ACC112 (cell line): ENCODE results near the gene CAVIN3.

Experiments used
- H2AFZ ChIP-seq: fragments of 200-600 bp; sonication (generic); one replicate; pipeline ENCODE4 v1.6.0; 2017; ENCODE audit warnings: antibody characterized with exemption, low read length; ENCODE audit not compliant: unreplicated experiment
- H3K27ac ChIP-seq: fragments of 200-600 bp; sonication (generic); 2 replicates; pipeline ENCODE4 v1.5.1; 2014; ENCODE audit warnings: low read depth, mild to moderate bottlenecking, antibody characterized with exemption, low read length, moderate library complexity
- H3K27me3 ChIP-seq: fragments of 200-600 bp; sonication (generic); 2 replicates; pipeline ENCODE4 v1.6.1; 2014; ENCODE audit warnings: mild to moderate bottlenecking, antibody characterized with exemption, low read length, moderate library complexity, mixed read lengths; ENCODE audit not compliant: insufficient read depth
- H3K36me3 ChIP-seq: fragments of 200-600 bp; sonication (generic); 2 replicates; pipeline ENCODE4 v1.6.1; 2016; ENCODE audit warnings: mild to moderate bottlenecking, antibody characterized with exemption, low read length, moderate library complexity, mixed read lengths; ENCODE audit not compliant: insufficient read depth
- H3K4me1 ChIP-seq: fragments of 200-600 bp; sonication (generic); one replicate; pipeline ENCODE4 v1.6.1; 2016; ENCODE audit warnings: low read length, mixed read lengths; ENCODE audit not compliant: insufficient read depth, unreplicated experiment, control insufficient read depth
- H3K4me3 ChIP-seq: fragments of 200-600 bp; sonication (generic); 2 replicates; pipeline ENCODE4 v1.5.1; 2014; ENCODE audit warnings: mild to moderate bottlenecking, low read depth, low read length
- H3K79me2 ChIP-seq: fragments of 200-600 bp; sonication (generic); one replicate; pipeline ENCODE4 v1.6.0; 2016; ENCODE audit warnings: low read length; ENCODE audit not compliant: control insufficient read depth, unreplicated experiment, insufficient read depth

Gene CAVIN3

GRCh38 chr11:6351782-6352382 is 31.6 kb upstream of the CAVIN3 start:
- Histone ChIP-seq H3K4me1 (peaks cover 13% of the 10 kb centered on the region), H3K4me3 (no peak overlapping the region)

GRCh38 chr11:6350486-6350885 is 30.2 kb upstream of the CAVIN3 start:
- Histone ChIP-seq H2AFZ (no peak overlapping the region), H3K36me3 (no peaks in the 10 kb centered on the region), H3K4me1 (peaks cover 7% of the 10 kb centered on the region), H3K79me2 (no peaks in the 10 kb centered on the region), H3K4me3 (no peak overlapping the region), H3K27me3 (no peaks in the 10 kb centered on the region), H3K27ac (no peak overlapping the region)

More at GRCh38 chr11:6351782-6352382, 31.6 kb upstream of the CAVIN3 start:
- Histone ChIP-seq H3K27me3 (no peaks in the 10 kb centered on the region), H2AFZ (no peak overlapping the region), H3K27ac (no peak overlapping the region), H3K79me2 (no peaks in the 10 kb centered on the region), H3K36me3 (no peaks in the 10 kb centered on the region)

GRCh38 chr11:6350043-6350442 is 29.7 kb upstream of the CAVIN3 start:
- no peak overlapping the region for H3K27ac ChIP-seq
- H2AFZ ChIP-seq, result no peak overlapping the region
- no peaks in the 10 kb centered on the region for H3K27me3 ChIP-seq
- H3K4me3 ChIP-seq, result no peak overlapping the region
- no peaks in the 10 kb centered on the region for H3K36me3 ChIP-seq
- no peaks in the 10 kb centered on the region for H3K79me2 ChIP-seq
- H3K4me1 ChIP-seq, result peaks cover 4% of the 10 kb centered on the region

- Histone ChIP-seq H2AFZ (no peak overlapping the region), H3K4me3 (no peak overlapping the region), H3K4me1 (no peaks in the 10 kb centered on the region), H3K36me3 (no peaks in the 10 kb centered on the region), H3K27ac (no peak overlapping the region), H3K27me3 (no peaks in the 10 kb centered on the region), H3K79me2 (no peaks in the 10 kb centered on the region)
These were observed 25.1 kb upstream of the CAVIN3 start for GRCh38 chr11:6345366-6345765.

GRCh38 chr11:6336293-6336692 is 16.0 kb upstream of the CAVIN3 start:
- no peak overlapping the region for H3K27ac ChIP-seq
- H3K79me2 ChIP-seq, result no peaks in the 10 kb centered on the region
- H3K36me3 ChIP-seq, result no peaks in the 10 kb centered on the region
- H3K4me3 ChIP-seq, result no peak overlapping the region
- H3K27me3 ChIP-seq, result no peaks in the 10 kb centered on the region
- H3K4me1 ChIP-seq, result no peaks in the 10 kb centered on the region
- H2AFZ ChIP-seq, result no peak overlapping the region

- Histone ChIP-seq H3K4me3 (no peak overlapping the region), H3K36me3 (no peaks in the 10 kb centered on the region), H2AFZ (no peak overlapping the region)
These were observed 14.5 kb upstream of the CAVIN3 start for GRCh38 chr11:6334806-6335205.

GRCh38 chr11:6333095-6333494 is 12.8 kb upstream of the CAVIN3 start:
- Histone ChIP-seq H3K27ac (no peak overlapping the region), H3K27me3 (no peaks in the 10 kb centered on the region), H3K4me3 (no peak overlapping the region), H3K36me3 (no peaks in the 10 kb centered on the region), H3K79me2 (no peaks in the 10 kb centered on the region), H2AFZ (no peak overlapping the region), H3K4me1 (no peaks in the 10 kb centered on the region)

More at GRCh38 chr11:6334806-6335205, 14.5 kb upstream of the CAVIN3 start:
- H3K79me2 ChIP-seq, result no peaks in the 10 kb centered on the region
- no peaks in the 10 kb centered on the region for H3K27me3 ChIP-seq
- no peaks in the 10 kb centered on the region for H3K4me1 ChIP-seq
- H3K27ac ChIP-seq, result no peak overlapping the region

GRCh38 chr11:6332066-6332465 is 11.8 kb upstream of the CAVIN3 start:
- H3K4me3 ChIP-seq, result no peak overlapping the region
- H3K27ac ChIP-seq, result no peak overlapping the region
- no peak overlapping the region for H2AFZ ChIP-seq
- no peaks in the 10 kb centered on the region for H3K36me3 ChIP-seq
- H3K79me2 ChIP-seq, result no peaks in the 10 kb centered on the region
- H3K27me3 ChIP-seq, result no peaks in the 10 kb centered on the region
- no peaks in the 10 kb centered on the region for H3K4me1 ChIP-seq

GRCh38 chr11:6328321-6328720 is 8.0 kb upstream of the CAVIN3 start:
- Histone ChIP-seq H3K27ac (no peak overlapping the region), H3K27me3 (no peaks in the 10 kb centered on the region), H3K4me1 (no peaks in the 10 kb centered on the region), H2AFZ (no peak overlapping the region), H3K36me3 (no peaks in the 10 kb centered on the region), H3K4me3 (no peak overlapping the region), H3K79me2 (no peaks in the 10 kb centered on the region)

- Histone ChIP-seq H3K27ac (no peak overlapping the region), H3K36me3 (no peaks in the 10 kb centered on the region), H3K27me3 (no peaks in the 10 kb centered on the region), H3K79me2 (no peaks in the 10 kb centered on the region), H3K4me1 (no peaks in the 10 kb centered on the region), H3K4me3 (no peak overlapping the region), H2AFZ (no peak overlapping the region)
These were observed 7.5 kb upstream of the CAVIN3 start for GRCh38 chr11:6327806-6328205.

GRCh38 chr11:6326985-6327384 is 6.7 kb upstream of the CAVIN3 start:
- Histone ChIP-seq H3K27ac (no peak overlapping the region), H3K4me1 (peaks cover 6% of the 10 kb centered on the region), H3K79me2 (no peaks in the 10 kb centered on the region), H3K4me3 (no peak overlapping the region), H2AFZ (no peak overlapping the region), H3K27me3 (no peaks in the 10 kb centered on the region), H3K36me3 (no peaks in the 10 kb centered on the region)
